ENCODE data around the gene PLCL2. TPM values are rescaled to one million over a fixed set of nuclear protein-coding genes. Genes with fewer than 3 reads are reported as not detected.

Gene PLCL2
- total and polyA plus RNA-seq, 7 donors, result 4.2 to 32.7 (median 21.9) TPM

- H3K27me3 ChIP-seq (ENCODE audit: insufficient read depth in 3 of 3, low read length in 2 of 3), result no peaks in the 10 kb centered on the region
- 50 to 80% (median 66%) methylated on average over 2 of the region's 2 CpGs for WGBS, 3 donors
- H3K36me3 ChIP-seq (ENCODE audit: insufficient read depth in 1 of 2, low read depth in 1 of 2), result no peaks in the 10 kb centered on the region
- intact Hi-C loops (cut with DNase I), result no loop called here
- no peak for TF ChIP-seq CTCF (IDR thresholded peaks at IDR 0.05)
- no peak for ATAC-seq
- peaks cover 14% of the 10 kb centered on the region for H3K4me1 ChIP-seq
- no peak overlapping the region for H3K27ac ChIP-seq
- no peaks in the 10 kb centered on the region for H3K9me3 ChIP-seq
- no peak overlapping the region for H3K4me3 ChIP-seq
- no peak for DNase-seq
Observed at GRCh38 chr3:16869261-16870005, 15.3 kb upstream of the PLCL2 start.

- peak overlapping the region; percentile 33 for H3K27ac ChIP-seq
- intact Hi-C loops (cut with DNase I), result no loop called here
- WGBS, 3 donors, result 84 to 94% (median 89%) methylated on average over 6 of the region's 6 CpGs
- peak; percentile 11 for TF ChIP-seq CTCF (IDR thresholded peaks at IDR 0.05)
- H3K9me3 ChIP-seq, result no peaks in the 10 kb centered on the region
- ATAC-seq (peak in 2 of 4 donors; percentile 20 to 29), DNase-seq (no peak)
- H3K4me1 ChIP-seq, result peaks cover 32% of the 10 kb centered on the region
- H3K27me3 ChIP-seq (ENCODE audit: insufficient read depth in 3 of 3, low read length in 2 of 3), result no peaks in the 10 kb centered on the region
- no peaks in the 10 kb centered on the region for H3K36me3 ChIP-seq (ENCODE audit: insufficient read depth in 1 of 2, low read depth in 1 of 2)
- no peak overlapping the region for H3K4me3 ChIP-seq
Observed at GRCh38 chr3:16871915-16872842, 12.6 kb upstream of the PLCL2 start.

GRCh38 chr3:16873872-16874271 is 10.9 kb upstream of the PLCL2 start:
- peaks cover 32% of the 10 kb centered on the region for H3K4me1 ChIP-seq
- no peak overlapping the region for H3K4me3 ChIP-seq
- TF ChIP-seq CTCF (IDR thresholded peaks at IDR 0.05), result no peak
- H3K36me3 ChIP-seq (ENCODE audit: insufficient read depth in 1 of 2, low read depth in 1 of 2), result no peaks in the 10 kb centered on the region
- ATAC-seq (peak in 1 of 4 donors; percentile 29), DNase-seq (no peak)
- H3K27me3 ChIP-seq (ENCODE audit: insufficient read depth in 3 of 3, low read length in 2 of 3), result no peaks in the 10 kb centered on the region
- intact Hi-C loops (cut with DNase I), result no loop called here
- H3K9me3 ChIP-seq, result no peaks in the 10 kb centered on the region
- H3K27ac ChIP-seq, result peak overlapping the region; percentile 54
- 86 to 95% (median 87%) methylated on average over 4 of the region's 4 CpGs for WGBS, 3 donors

- DNase-seq (no peak), ATAC-seq (peak in 1 of 4 donors; percentile 44)
- Histone ChIP-seq H3K9me3 (no peaks in the 10 kb centered on the region), H3K27ac (peak overlapping the region; percentile 54), H3K4me3 (no peak overlapping the region), H3K36me3 (ENCODE audit: insufficient read depth in 1 of 2, low read depth in 1 of 2) (no peaks in the 10 kb centered on the region), H3K4me1 (peaks cover 32% of the 10 kb centered on the region), H3K27me3 (ENCODE audit: insufficient read depth in 3 of 3, low read length in 2 of 3) (no peaks in the 10 kb centered on the region)
- intact Hi-C loops (cut with DNase I), result no loop called here
- TF ChIP-seq CTCF (IDR thresholded peaks at IDR 0.05), result no peak
- WGBS, 3 donors, result 73 to 90% (median 78%) methylated on average over 3 of the region's 3 CpGs
Observed at GRCh38 chr3:16875876-16876550, 8.7 kb upstream of the PLCL2 start.
